Suppressor macrophage treated with lipopolysaccharide for 1 hour (primary cell): Measurements from ENCODE around the gene ZNF57.
A peak's percentile ranks its signal among the peaks of the same experiment; 100 is the strongest.
"Not testable (repeated sequence)": the region's sequence is repeated elsewhere in the genome, so short reads cannot be mapped to it uniquely, and the experiment has no call there.

Experiments
- DNase-seq, 3 donors: peaks; one replicate each; pipeline ENCODE4 v3.0.0-alpha.2; 2020 to 2022

Gene ZNF57

DNA sequence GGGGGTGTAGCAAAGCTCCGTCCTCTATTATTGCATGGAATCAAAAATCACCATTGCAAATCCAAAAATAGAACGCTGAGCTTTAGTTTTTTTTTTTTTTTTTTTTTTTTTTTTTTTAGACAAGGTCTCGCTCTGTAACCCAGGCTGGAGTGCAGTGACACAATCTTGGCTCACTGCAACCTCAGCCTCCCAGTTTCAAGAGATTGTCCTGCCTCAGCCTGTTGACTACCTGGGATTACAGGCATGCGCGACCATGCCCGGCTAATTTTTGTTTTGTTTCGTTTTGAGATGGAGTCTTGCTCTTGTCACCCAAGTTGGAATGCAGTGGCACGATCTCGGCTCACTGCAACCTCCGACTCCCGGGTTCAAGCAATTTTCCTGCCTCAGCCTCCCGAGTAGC is 59.4 kb downstream of the ZNF57 start:
- DNase-seq = no peak

DNA sequence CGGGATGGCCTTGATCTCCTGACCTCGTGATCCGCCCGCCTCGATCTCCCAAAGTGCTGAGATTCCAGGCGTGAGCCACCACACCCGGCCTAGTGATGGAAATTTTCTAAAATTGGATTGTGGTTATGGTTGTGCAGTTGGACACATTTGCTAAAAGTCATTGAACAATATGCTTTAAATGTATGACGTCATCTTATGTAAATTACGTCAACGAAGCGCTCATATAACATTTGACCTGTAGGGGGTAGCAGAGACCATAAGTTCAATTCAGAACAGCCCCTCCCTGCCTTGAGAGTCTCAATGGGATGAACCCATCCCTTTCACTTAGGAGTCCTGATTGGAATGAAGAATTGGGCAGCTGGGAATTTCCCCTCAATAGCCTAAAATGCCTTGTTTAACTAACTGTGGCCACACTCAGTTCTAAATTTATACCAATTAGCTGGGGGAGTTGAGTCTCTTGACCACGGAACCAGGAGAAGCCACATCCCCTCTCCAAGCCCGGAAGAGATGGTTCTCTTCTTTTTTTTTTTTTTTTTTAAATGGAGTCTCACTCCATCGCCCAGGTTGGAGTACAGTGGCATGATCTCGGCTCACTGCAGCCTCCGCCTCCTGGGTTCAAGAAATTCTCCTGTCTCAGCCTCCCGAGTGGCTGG is 61.4 kb downstream of the ZNF57 start:
- peak; percentile 76 to 94 (median 91) for DNase-seq

DNA sequence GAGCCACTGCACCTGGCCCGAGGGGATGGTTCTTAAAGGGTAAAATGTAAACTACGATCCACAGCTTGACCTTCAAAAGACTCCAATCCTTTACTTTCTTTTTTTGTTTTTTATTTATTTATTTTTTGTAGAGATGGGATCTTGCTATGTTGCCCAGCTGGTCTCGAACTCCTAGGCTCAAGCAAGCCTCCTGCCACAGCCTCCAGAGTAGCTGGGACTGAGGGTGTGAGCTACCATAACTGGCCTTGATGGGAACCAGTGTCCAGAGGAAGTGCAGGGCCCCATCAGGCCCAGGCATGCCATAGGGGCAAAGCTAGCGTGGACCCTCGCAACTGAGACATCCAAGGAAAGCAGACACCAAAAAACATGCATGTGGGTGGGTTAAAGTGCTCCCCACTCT is 62.4 kb downstream of the ZNF57 start:
- no peak for DNase-seq

DNA sequence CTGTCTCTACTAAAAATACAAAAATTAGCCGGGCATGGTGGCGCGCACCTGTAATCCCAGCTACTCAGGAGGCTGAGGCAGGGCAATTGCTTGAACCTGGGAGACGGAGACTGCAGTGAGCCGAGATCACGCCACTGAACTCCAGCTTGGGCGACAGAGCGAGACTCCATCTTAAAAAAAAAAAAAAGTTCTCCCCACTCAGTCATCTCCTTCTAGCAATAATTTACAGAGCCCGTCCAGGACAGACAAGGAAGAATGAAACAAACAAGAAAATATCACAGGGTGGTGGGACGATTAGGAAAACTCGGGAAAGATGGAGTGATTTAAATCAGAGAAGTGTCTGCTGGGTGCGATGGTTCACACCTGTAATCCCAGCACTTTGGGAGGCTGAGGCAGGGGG is 62.9 kb downstream of the ZNF57 start:
- not testable (repeated sequence) for DNase-seq

DNA sequence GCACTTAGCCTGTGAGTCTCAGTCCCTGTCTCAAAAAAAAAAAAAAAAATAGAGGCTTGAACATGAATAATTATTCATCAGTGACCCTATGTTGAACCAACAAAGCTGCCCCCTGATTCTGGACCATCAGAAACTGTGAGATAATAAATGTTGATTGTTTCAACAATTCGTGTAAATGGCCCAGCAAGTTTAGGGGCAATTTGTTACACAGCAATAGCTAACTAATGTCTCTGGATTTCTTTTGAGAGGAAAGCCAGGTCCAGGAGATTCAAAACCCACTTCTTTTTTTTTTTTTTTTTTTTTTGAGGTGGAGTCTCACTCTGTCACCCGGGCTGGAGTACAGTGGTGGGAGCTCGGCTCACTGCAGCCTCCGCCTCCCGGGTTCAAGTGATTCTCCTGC is 64.1 kb downstream of the ZNF57 start:
- DNase-seq = no peak

DNA sequence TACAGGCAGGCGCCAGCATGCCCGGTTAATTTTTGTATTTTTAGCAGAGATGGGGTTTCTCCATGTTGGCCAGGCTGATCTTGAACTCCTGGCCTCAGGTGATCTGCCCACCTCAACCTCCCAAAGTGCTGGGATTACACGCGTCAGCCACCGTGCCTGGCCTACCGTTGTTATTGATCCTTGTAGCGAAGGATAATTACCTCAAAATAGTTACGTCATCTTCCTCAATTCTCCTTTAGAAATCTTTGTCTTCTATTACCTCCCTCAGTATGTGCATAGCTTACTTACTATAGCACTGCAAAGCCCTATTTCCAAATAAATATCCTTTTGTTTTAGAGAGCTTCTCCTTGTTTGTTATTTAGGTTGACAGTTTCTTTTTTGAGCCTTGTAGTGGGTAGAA is 67.2 kb downstream of the ZNF57 start:
- no peak for DNase-seq
